AG04450 (cell line): ENCODE results near the gene SPRYD7. TPM values are rescaled to one million over a fixed set of nuclear protein-coding genes. Genes with fewer than 3 reads are reported as not detected.
"Not testable (repeated sequence)": the region's sequence is repeated elsewhere in the genome, so short reads cannot be mapped to it uniquely, and the experiment has no call there.

Source experiments
- CTCF ChIA-PET: fragments of 300-600, 350-600 bp; formaldehyde crosslinking; extraction: SDS; loops from one replicate; lab custom pipeline; 2022; ENCODE audit warnings: antibody characterized with exemption, inconsistent platforms; lab: Charles Lee
- POLR2A ChIA-PET: fragments of 350-600 bp; formaldehyde crosslinking; extraction: SDS; loops from one replicate; lab custom pipeline; 2021; ENCODE audit warnings: antibody characterized with exemption, inconsistent platforms; lab: Yijun Ruan, JAX
- DNase-seq: peaks from one replicate; pipeline ENCODE4 v3.0.0-alpha.2; 2011; ENCODE audit warnings: low read depth, low spot score
- H3K27ac ChIP-seq: one replicate; pipeline ENCODE4 v1.5.1; 2012; ENCODE audit warnings: low read depth, low read length, control low read depth
- H3K27me3 ChIP-seq: one replicate; pipeline ENCODE4 v1.6.0; 2012; ENCODE audit warnings: low read length; ENCODE audit not compliant: control insufficient read depth, insufficient read depth
- H3K4me3 ChIP-seq: 2 replicates; pipeline ENCODE4 v1.5.1; 2011; ENCODE audit warnings: mild to moderate bottlenecking, low read depth, low read length, control low read depth
- H3K9me3 ChIP-seq: 2 replicates; pipeline ENCODE4 v1.5.1; 2012; ENCODE audit warnings: low read length; ENCODE audit not compliant: control insufficient read depth, insufficient read depth
- polyA plus RNA-seq: library from polyadenylated mRNA; depleted of rRNA; stranded (reverse); fragments of >200 nt; gene quantifications from 2 replicates; pipeline ENCODE4 v1.2.3, GENCODE V29; 2011
- TF ChIP-seq, protein P1 (sequence below): IDR thresholded peaks from 2 replicates; pipeline ENCODE4 v1.5.1; 2011; ENCODE audit warnings: low read depth, low read length, control low read depth, inconsistent platforms

Gene SPRYD7
- polyA plus RNA-seq, 1 experiment: 8.0 TPM

DNA sequence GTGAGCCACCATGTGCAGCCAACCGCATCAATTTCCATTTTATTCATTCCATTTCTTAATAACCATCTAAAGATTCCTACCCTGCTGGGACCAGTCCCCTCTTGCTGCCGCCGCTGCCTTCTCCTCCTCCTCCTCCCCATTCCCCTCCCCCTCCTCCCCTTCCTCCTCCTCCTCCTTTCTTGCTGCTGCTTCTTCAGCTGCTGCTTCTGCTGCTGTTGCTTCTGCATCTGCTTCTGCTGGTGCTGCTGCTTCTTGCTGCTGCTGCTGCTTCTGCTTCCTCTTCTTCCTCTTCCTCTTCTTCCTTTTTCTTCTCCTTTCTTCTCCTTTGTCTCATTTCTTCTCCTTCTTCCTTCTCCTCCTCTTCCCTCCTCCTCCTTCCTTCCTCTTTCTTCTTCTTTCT lies 20.0 kb upstream of the SPRYD7 start:
- POLR2A ChIA-PET: no interaction called here
- Histone ChIP-seq H3K27ac (no peak overlapping the region), H3K9me3 (no peaks in the 10 kb centered on the region), H3K27me3 (no peaks in the 10 kb centered on the region), H3K4me3 (no peak overlapping the region)
- CTCF ChIA-PET: interaction anchor here (1.8 kb wide), 1 partner anchor 20 kb away, joined by 7 read pairs; the partner anchor contains the start of gene SPRYD7
- TF ChIP-seq, protein P1, sequence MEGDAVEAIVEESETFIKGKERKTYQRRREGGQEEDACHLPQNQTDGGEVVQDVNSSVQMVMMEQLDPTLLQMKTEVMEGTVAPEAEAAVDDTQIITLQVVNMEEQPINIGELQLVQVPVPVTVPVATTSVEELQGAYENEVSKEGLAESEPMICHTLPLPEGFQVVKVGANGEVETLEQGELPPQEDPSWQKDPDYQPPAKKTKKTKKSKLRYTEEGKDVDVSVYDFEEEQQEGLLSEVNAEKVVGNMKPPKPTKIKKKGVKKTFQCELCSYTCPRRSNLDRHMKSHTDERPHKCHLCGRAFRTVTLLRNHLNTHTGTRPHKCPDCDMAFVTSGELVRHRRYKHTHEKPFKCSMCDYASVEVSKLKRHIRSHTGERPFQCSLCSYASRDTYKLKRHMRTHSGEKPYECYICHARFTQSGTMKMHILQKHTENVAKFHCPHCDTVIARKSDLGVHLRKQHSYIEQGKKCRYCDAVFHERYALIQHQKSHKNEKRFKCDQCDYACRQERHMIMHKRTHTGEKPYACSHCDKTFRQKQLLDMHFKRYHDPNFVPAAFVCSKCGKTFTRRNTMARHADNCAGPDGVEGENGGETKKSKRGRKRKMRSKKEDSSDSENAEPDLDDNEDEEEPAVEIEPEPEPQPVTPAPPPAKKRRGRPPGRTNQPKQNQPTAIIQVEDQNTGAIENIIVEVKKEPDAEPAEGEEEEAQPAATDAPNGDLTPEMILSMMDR: no peak
- no peak for DNase-seq

DNA sequence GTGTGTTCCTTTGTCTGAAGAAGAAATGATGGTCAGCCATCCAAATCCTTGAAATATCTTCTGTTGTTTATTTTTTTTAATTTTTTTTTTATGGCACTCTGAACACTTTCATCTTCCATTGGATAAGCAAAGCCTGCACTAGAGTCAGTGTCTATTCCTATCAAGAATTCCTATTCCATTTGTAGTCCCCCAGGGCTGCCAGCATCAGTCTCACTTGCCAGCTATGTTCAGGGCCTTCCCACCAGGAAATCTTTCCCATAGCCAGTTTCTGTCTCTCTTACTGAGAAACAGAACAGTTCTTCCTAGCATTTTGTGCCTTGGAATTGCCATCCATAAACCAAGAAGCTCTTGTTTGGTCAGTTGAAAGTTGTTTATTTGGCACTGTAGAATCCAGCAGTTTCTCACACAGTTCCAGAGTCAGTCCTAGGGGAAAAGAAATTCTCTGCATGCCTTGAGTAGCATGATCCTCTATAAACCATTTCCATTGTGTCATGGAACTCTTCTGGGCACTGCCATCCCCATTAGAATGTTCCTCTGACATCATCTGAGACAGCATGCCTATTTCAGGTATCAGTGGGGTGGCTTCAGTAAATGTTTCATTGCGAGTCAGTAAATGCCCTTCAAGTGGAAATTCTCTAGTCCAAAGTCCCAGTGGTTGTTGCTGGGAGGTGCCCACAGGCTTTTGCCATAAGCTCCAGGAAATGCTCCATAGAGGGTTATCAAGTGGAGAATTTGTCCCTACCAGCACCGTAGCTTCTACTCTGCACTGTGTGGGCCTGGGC lies 18.7 kb upstream of the SPRYD7 start:
- Histone ChIP-seq H3K27me3 (no peaks in the 10 kb centered on the region), H3K9me3 (no peaks in the 10 kb centered on the region), H3K4me3 (no peak overlapping the region), H3K27ac (peak overlapping the region; percentile 22)
- TF ChIP-seq, protein P1: no peak
- POLR2A ChIA-PET: no interaction called here
- CTCF ChIA-PET: interaction anchor here (1.8 kb wide), 1 partner anchor 18 kb away, joined by 7 read pairs; the partner anchor contains the start of gene SPRYD7
- DNase-seq: no peak

DNA sequence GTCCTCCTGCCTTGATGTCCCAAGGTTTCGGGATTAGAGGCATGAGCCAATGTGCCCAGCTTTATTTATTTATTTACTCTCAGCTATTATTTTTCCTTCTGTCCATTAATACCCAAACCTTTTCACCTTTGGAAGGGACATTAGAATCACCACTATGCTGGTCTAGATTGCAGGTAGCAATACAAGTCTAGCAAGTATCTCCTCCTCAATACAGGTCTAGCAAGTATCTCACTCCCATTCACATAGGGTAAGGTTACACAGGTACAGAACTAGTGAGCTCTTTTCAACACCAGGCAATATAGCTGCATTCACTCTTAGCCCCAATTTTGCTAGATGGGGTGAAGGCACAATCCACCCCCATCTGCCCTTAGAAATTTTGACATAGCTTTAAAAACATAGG lies 17.4 kb upstream of the SPRYD7 start:
- ChIA-PET POLR2A (no interaction called here), CTCF (interaction anchor here (0.7 kb wide), 1 partner anchor 17 kb away, joined by 3 read pairs; the partner anchor contains the start of gene SPRYD7)
- no peak overlapping the region for H3K4me3 ChIP-seq
- H3K9me3 ChIP-seq: no peaks in the 10 kb centered on the region
- no peak overlapping the region for H3K27ac ChIP-seq
- no peaks in the 10 kb centered on the region for H3K27me3 ChIP-seq
- TF ChIP-seq, protein P1: no peak
- no peak for DNase-seq

DNA sequence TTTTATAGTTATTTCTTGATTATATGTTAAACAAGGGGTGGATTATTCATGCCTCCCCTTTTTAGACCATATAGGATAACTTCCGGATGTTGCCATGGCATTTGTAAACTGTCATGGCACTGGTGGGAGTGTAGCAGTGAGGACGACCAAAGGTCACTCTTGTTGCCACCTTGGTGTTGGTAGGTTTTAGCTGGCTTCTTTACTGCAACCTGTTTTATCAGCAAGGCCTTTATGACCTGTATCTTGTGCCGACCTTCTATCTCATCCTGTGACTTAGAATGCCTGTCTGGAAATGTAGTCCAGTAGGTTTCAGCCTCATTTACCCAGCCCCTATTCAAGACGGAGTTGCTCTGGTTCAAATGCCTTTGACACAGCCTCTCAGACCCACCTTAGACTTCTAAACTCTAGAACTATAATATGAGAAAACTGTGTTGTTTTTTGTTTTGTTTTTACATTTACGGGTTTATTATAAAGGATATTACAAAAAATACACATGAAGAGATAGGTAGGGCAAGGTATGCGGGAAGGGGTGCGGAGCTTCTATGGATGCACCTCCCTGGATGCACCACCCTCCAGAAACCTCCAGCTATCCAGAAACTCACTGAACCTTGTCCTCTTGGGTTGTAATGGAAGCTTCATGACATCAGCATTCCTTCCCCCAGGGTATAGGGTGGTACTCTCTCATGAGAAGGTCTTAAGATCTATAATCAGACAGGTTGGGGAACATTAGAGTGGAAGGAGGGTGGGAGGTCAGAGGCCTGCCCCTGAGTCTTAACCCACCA lies 15.8 kb upstream of the SPRYD7 start:
- H3K4me3 ChIP-seq: no peak overlapping the region
- no peaks in the 10 kb centered on the region for H3K9me3 ChIP-seq
- TF ChIP-seq, protein P1: no peak
- CTCF ChIA-PET: no interaction called here
- H3K27me3 ChIP-seq: no peaks in the 10 kb centered on the region
- H3K27ac ChIP-seq: no peak overlapping the region
- no peak for DNase-seq
- POLR2A ChIA-PET: no interaction called here

DNA sequence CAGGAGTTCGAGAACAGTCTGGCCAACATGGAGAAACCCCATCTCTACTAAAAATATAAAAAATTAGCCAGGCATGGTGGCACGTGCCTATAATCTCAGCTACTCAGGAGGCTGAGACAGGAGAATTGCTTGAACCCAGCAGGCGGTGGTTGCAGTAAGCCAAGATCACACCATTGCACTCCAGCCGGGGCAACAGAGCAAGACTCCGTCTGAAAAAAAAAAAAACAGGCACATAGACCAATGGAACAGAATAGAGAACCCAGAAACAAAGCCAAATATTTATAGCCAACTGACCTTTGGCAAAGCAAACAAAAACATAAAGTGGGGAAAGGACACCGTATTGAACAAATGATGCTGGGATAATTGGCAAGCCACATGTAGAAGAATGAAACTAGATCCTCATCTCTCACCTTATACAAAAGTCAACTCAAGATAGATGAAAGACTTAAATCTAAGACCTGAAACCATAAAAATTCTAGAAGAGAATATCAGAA lies 12.7 kb upstream of the SPRYD7 start:
- H3K4me3 ChIP-seq, H3K27ac ChIP-seq, DNase-seq, H3K9me3 ChIP-seq, POLR2A ChIA-PET, H3K27me3 ChIP-seq: not testable (repeated sequence)
- CTCF ChIA-PET: interaction anchor here (1.8 kb wide), 1 partner anchor 12 kb away, joined by 11 read pairs; the partner anchor contains the start of gene SPRYD7
